PFSK-1 (cell line): ENCODE measurements around the gene E4F1.

Experiments used
- FOXP2 ChIP-seq: optimal IDR thresholded peaks from 2 replicates; pipeline ENCODE3; 2011; ENCODE audit warnings: borderline replicate concordance, control low read depth, inconsistent platforms; ENCODE audit not compliant: insufficient read depth; ENCODE audit errors: extremely low read length, extremely low read depth
- POLR2AphosphoS5 ChIP-seq: IDR thresholded peaks from 2 replicates; pipeline ENCODE4 v1.6.1; 2012; ENCODE audit warnings: low read depth, mild to moderate bottlenecking, control low read depth, low read length, moderate library complexity
- SIN3A ChIP-seq: IDR thresholded peaks from 2 replicates; pipeline ENCODE4 v1.6.1; 2012; ENCODE audit warnings: mild to moderate bottlenecking, low read length, moderate library complexity, borderline replicate concordance; ENCODE audit not compliant: insufficient read depth
- TAF1 ChIP-seq: IDR thresholded peaks from 2 replicates; pipeline ENCODE4 v1.6.1; 2012; ENCODE audit warnings: low read length, control low read depth, borderline replicate concordance; ENCODE audit not compliant: insufficient read depth
- TF ChIP-seq, protein P1 (sequence below), 2 experiments: IDR thresholded peaks; 2 replicates each; pipeline versions ENCODE4 v1.6.1 to v1.8.0; 2011 to 2012; ENCODE audit warnings: low read depth in 2 of 2, low read length in 2 of 2, control low read depth in 1 of 2, inconsistent platforms in 1 of 2, mild to moderate bottlenecking in 1 of 2, moderate library complexity in 1 of 2; ENCODE audit not compliant: insufficient read depth in 1 of 2

E4F1 gene

DNA sequence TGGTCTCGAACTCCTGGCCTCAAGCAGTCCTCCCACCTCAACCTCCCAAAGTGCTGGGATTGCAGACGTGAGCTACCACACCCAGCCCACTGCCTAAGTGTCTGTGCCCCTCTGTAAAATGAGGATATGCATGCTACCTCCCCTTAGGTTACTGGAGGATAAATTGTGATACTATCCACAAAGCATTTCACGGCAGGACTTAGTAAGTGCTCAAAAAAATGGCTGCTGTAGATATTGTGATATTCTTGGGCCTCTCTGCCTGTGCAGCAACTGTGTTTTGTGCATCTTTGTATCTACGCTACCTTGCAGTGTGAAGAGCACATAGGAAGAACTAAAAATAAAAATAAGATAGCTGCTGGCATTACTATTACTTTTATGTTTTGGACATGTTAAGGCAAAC, 25.1 kb upstream of the E4F1 start:
- no peak for TF ChIP-seq FOXP2
- TF ChIP-seq TAF1, result no peak
- no peak for TF ChIP-seq POLR2AphosphoS5
- TF ChIP-seq, protein P1, sequence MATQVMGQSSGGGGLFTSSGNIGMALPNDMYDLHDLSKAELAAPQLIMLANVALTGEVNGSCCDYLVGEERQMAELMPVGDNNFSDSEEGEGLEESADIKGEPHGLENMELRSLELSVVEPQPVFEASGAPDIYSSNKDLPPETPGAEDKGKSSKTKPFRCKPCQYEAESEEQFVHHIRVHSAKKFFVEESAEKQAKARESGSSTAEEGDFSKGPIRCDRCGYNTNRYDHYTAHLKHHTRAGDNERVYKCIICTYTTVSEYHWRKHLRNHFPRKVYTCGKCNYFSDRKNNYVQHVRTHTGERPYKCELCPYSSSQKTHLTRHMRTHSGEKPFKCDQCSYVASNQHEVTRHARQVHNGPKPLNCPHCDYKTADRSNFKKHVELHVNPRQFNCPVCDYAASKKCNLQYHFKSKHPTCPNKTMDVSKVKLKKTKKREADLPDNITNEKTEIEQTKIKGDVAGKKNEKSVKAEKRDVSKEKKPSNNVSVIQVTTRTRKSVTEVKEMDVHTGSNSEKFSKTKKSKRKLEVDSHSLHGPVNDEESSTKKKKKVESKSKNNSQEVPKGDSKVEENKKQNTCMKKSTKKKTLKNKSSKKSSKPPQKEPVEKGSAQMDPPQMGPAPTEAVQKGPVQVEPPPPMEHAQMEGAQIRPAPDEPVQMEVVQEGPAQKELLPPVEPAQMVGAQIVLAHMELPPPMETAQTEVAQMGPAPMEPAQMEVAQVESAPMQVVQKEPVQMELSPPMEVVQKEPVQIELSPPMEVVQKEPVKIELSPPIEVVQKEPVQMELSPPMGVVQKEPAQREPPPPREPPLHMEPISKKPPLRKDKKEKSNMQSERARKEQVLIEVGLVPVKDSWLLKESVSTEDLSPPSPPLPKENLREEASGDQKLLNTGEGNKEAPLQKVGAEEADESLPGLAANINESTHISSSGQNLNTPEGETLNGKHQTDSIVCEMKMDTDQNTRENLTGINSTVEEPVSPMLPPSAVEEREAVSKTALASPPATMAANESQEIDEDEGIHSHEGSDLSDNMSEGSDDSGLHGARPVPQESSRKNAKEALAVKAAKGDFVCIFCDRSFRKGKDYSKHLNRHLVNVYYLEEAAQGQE (IDR thresholded peaks at IDR 0.05; ENCODE audit: insufficient read depth in 1 of 2, low read depth in 2 of 2, low read length in 2 of 2), result no peak
- TF ChIP-seq SIN3A, result no peak

- TF ChIP-seq, protein P1 (IDR thresholded peaks at IDR 0.05; ENCODE audit: insufficient read depth in 1 of 2, low read depth in 2 of 2, low read length in 2 of 2), result no peak
- TF ChIP-seq FOXP2, result no peak
- no peak for TF ChIP-seq SIN3A
- no peak for TF ChIP-seq POLR2AphosphoS5
- TF ChIP-seq TAF1, result no peak
Observed at GRCh38 chr16:2199095-2199494, 24.3 kb upstream of the E4F1 start.

DNA sequence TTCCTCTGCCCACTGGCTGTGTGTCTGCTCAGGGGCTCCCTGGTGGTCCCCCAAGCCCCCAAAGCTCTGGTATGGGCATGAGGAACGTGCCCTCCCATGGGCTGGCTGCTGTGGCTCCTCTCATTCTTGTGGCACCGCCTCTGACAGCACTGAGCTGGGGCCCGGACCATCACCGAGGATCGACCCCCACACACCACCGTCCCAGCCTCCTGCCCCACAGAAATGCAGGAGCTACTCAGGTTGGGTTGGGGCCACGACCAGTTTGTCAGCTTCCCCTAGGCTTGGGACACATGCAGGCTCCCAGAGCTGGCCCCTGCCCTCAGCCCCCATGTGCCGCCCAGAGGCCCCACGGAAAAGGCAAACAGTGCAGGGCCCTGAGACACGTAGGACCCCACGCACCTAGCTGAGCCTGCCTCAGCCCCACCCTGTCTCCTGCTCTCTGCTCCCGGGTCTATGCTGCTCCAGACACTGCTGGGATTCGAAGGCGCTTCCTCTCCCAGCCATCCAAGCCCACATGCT, 23.7 kb upstream of the E4F1 start:
- TF ChIP-seq TAF1, result no peak
- TF ChIP-seq POLR2AphosphoS5, result no peak
- TF ChIP-seq FOXP2, result no peak
- TF ChIP-seq, protein P1 (IDR thresholded peaks at IDR 0.05; ENCODE audit: insufficient read depth in 1 of 2, low read depth in 2 of 2, low read length in 2 of 2), result no peak
- no peak for TF ChIP-seq SIN3A

- TF ChIP-seq, protein P1 (IDR thresholded peaks at IDR 0.05; ENCODE audit: insufficient read depth in 1 of 2, low read depth in 2 of 2, low read length in 2 of 2), result no peak
- TF ChIP-seq SIN3A, result no peak
- TF ChIP-seq FOXP2, result no peak
- no peak for TF ChIP-seq TAF1
- TF ChIP-seq POLR2AphosphoS5, result no peak
Observed at GRCh38 chr16:2200313-2200712, 23.1 kb upstream of the E4F1 start.
